GM15510 (cell line): Measurements from ENCODE around the gene KIAA1191.

ENCODE experiments used
- POLR2A ChIP-seq: IDR thresholded peaks from 3 replicates; pipeline ENCODE4 v1.6.1; 2011; ENCODE audit warnings: borderline replicate concordance; ENCODE audit not compliant: insufficient read length; ENCODE audit errors: extremely low read depth

Gene KIAA1191

DNA sequence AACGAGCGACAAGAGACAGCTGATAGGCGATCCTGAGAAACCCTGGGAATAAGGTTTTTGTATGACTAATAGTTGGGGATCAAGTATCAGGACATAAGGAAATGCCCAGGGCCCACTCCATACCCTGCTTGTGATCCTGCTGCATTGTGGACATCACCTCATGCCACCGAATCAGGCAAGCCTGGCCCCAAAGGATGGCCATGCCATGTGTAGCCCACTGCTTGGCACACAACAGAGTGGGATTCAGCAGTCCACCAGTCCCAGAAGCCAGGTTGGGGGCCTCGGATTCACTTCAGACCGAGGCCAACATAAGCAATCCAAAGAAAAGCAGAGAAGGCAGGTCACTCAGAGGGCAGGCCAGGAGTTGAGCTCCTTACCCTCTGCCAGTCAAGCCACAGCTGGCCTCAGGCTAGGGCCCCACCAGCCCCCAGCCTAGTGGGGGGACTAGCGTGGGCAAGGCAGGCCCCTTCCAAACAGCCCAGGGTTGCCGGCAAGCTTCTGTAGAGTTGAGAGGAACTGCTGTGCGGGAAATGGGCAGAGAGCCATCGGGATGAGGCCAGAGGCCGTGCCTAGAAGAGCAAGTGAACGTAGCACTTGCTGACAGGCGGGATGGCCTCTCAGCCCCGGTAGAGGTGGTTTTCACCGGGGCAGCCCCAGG lies 21.8 kb upstream of the KIAA1191 start:
- no peak for TF ChIP-seq POLR2A

GRCh38 chr5:176382721-176383120 lies 21.2 kb upstream of the KIAA1191 start:
- TF ChIP-seq POLR2A: no peak

GRCh38 chr5:176381979-176382378 lies 20.4 kb upstream of the KIAA1191 start:
- no peak for TF ChIP-seq POLR2A

GRCh38 chr5:176381423-176381822 lies 19.9 kb upstream of the KIAA1191 start:
- no peak for TF ChIP-seq POLR2A

DNA sequence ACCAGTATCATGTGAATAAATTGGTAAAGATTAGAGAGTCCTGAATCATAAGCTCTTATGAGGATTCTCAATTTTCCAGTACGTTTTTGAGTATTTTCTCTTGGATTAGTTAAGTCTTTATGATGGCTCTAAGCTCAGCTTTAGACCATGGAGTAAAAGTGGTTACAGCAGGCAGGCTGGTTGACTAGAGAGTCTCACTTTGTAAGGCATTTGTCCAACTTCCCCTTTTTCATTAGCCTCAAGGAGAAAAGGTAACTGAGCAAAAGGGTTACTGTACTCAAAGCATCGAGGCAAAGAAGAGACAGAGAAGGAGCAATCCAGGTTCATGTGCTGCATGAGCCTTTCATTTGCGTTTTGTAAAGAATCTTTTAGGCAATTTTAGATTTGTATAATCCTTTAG lies 18.3 kb upstream of the KIAA1191 start:
- TF ChIP-seq POLR2A: no peak

- no peak for TF ChIP-seq POLR2A
These were observed 11.7 kb upstream of the KIAA1191 start for GRCh38 chr5:176373100-176373818.

DNA sequence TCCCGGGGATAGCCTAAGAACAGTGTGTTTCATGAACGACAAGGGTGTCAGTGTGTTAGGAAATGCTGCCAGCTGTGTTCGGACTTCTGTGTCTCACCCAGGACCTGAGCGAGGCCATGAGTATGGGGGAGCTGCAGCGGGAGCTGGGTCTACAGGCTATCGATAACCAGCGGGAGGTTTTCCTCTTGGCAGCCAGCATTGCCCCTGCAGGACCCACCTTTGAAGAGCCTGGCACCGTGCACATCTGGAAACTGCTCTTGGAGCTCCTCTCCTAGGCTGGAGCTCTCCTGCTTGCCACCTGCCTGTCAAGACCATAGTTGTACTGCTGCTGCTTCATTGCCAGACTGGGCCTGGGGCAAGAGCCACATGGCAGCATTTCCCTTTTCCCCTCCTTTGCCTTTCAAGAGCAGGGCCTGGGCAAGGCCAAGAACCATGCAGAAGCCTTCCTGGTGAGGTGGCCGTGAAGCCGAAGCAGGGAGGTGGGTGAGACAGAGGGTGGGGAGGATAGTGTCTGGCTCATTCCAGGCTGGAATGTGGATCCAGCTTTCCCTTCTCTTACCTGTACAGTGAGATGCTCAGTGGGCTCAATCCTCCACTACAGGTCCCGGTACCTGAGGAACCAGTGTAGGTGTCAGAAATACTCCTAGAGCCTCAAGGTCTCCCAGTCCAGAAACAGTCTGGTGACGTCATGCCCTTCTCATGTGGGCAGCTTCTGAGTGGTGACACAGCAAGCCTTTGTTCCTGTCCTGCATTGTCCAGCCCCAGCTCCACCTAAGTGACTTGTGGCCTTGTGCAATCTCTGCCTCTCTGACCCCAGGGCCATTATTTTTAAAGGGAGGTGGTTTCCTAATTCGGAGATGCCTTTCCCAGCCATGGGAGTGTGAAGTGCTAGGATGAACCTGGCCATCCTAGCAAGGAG lies 10.3 kb upstream of the KIAA1191 start:
- TF ChIP-seq POLR2A: no peak

DNA sequence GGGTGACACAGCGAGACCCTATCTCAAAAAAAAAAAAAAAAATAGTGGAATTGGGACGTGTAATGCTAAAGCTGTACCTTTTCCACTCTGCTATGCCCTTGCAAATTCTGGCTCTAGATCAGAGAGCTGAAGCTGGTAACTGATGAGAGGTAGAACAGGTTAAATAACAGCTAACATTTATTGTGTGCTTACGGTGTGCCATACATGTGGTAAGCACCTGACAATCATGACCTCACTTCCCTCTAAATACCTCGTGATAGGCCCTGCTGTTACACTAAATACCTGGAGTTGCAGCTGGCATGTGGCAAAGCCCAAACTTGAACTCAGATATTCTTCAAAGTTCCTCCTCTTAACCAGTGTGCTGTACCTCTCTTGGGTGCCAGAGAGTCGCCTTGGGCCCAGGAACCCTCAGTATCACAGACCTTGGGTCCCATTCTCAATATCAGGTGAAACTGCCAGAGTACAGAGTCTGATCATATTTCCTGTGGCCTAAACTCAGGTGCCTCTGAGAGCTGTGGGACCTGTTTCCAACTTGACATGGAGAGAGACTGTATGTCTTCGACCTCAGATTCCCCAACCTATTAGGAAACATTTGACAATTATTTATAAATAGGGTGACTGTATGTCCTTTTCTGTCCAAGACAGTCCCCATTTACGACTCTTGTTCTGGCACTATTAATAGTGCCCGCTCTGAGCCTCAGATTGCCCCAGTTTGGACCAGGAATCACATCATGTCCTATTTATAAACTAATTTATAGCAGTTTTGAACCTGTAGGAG lies 8.6 kb upstream of the KIAA1191 start:
- no peak for TF ChIP-seq POLR2A

- TF ChIP-seq POLR2A: no peak
These were observed 7.2 kb upstream of the KIAA1191 start for GRCh38 chr5:176368726-176369125.

DNA sequence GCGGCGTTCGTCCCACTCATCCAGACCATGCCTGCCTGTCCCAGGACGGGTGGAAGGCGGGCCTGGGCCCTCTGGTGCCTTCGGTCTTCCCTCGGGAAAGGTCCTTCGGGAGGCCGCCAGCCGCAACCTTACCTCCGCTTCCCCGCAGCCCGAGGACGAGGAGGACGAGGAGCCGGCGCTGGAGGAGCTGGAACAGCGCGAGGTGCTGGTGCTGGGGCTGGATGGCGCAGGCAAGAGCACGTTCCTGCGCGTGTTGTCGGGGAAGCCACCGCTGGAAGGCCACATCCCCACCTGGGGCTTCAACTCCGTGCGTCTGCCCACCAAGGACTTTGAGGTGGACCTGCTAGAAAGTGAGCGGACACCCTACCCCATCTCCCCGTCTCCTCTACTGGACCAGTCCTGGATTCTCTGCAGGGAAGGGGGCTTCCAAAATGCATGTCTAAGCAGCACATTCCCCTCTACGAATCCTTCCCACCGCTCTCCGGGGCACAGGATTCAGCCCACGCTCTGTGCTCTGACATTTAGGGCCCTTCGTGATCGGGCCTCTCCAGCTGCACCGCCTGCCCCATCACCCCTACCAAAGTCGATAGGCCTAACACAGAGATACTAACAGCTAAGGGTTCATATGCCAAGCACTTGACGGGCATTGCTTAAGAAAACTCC lies 4.8 kb upstream of the KIAA1191 start:
- no peak for TF ChIP-seq POLR2A

- peak; percentile 54 for TF ChIP-seq POLR2A
These were observed 4.0 kb upstream of the KIAA1191 start, which contains the start of gene ARL10 for GRCh38 chr5:176365351-176366231. Gene ARL10, plus strand, starts transcription at chr5:176365487. Its CDS starts 77 bp downstream, at chr5:176365564.

- TF ChIP-seq POLR2A: no peak
These were observed 3.3 kb upstream of the KIAA1191 start for GRCh38 chr5:176364765-176365350.

DNA sequence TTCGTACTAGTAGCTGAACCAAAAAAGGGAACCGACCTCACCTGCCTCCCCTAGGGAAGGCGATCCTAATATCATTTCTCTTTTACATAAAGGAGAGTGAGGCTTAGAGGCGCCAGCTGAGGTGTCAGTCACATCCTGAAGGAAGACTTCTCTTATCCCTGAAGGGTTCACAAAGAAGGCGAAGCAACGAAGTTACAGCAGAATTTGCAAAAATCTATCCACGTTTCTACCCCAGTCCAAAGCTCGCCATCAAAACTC lies 598 bp upstream of the KIAA1191 start:
- TF ChIP-seq POLR2A: no peak
